ENCODE measurements around the gene CTXN1.

GRCh38 chr19:7919610-7920518, 6.1 kb downstream of the CTXN1 start, which contains the start of gene SNAPC2:
- TF ChIP-seq CTCF (IDR thresholded peaks at IDR 0.05; ENCODE audit: poor library complexity) (no peak), EZH2 (IDR thresholded peaks at IDR 0.05; ENCODE audit: borderline replicate concordance) (no peak), EZH2phosphoT487 (IDR thresholded peaks at IDR 0.05; ENCODE audit: low read depth, severe bottlenecking, unreplicated experiment) (no peak)
